Caco-2 (cell line): Measurements from ENCODE around the gene ITGA2B. TPM values are rescaled to one million over a fixed set of nuclear protein-coding genes. Genes with fewer than 3 reads are reported as not detected.

ENCODE experiments used
- BruUV-seq: library from RNA; stranded (reverse); fragments of 400-500 nt; replicated peaks from 2 replicates; lab custom pipeline; 2021; lab: Mats Ljungman, UMichigan
- CTCF ChIA-PET: fragments of 300-600 bp; sonication (Branson Sonifier 250); formaldehyde crosslinking; loops from one replicate; lab custom pipeline; 2022; ENCODE audit warnings: antibody characterized with exemption; lab: Charles Lee
- POLR2A ChIA-PET: fragments of 300-600 bp; sonication (Branson Sonifier 250); formaldehyde crosslinking; loops from one replicate; lab custom pipeline; 2022; ENCODE audit warnings: antibody characterized with exemption; lab: Charles Lee
- DNase-seq, 2 experiments: peaks; one replicate each; pipeline versions ENCODE4 v3.0.0 to v3.0.0-alpha.2; 2020 to 2022
- H3K27me3 ChIP-seq: replicated peaks from 2 replicates; pipeline ENCODE4 v1.6.0; 2011; ENCODE audit warnings: low read length; ENCODE audit not compliant: control insufficient read depth, insufficient read depth
- H3K36me3 ChIP-seq: 2 replicates; pipeline ENCODE4 v1.5.1; 2011; ENCODE audit warnings: low read length; ENCODE audit not compliant: control insufficient read depth, insufficient read depth
- H3K4me1 ChIP-seq: fragments of 250-450 bp; sonication (Bioruptor Pico); 2 replicates; pipeline ENCODE4 v1.5.1; 2020; ENCODE audit warnings: mild to moderate bottlenecking
- H3K4me3 ChIP-seq: 2 replicates; pipeline ENCODE4 v1.5.1; 2011; ENCODE audit warnings: low read depth, mild to moderate bottlenecking, control low read depth, low read length
- H3K9me3 ChIP-seq: fragments of 250-450 bp; sonication (Bioruptor Pico); 2 replicates; pipeline ENCODE4 v1.5.1; 2020; ENCODE audit warnings: mild to moderate bottlenecking, moderate library complexity
- H3K27ac Mint-ChIP-seq: one replicate; pipeline ENCODE4 v1.8.0; 2022; ENCODE audit warnings: mixed read lengths; ENCODE audit not compliant: unreplicated experiment
- H3K27me3 Mint-ChIP-seq: one replicate; pipeline ENCODE4 v1.8.0; 2022; ENCODE audit warnings: mixed read lengths; ENCODE audit not compliant: insufficient read depth, unreplicated experiment
- H3K36me3 Mint-ChIP-seq: one replicate; pipeline ENCODE4 v1.8.0; 2022; ENCODE audit warnings: mild to moderate bottlenecking, mixed read lengths; ENCODE audit not compliant: insufficient read depth, unreplicated experiment
- H3K4me1 Mint-ChIP-seq: one replicate; pipeline ENCODE4 v1.8.0; 2022; ENCODE audit warnings: low read depth, mixed read lengths; ENCODE audit not compliant: unreplicated experiment
- H3K4me3 Mint-ChIP-seq: one replicate; pipeline ENCODE4 v1.8.0; 2022; ENCODE audit warnings: mild to moderate bottlenecking, moderate library complexity, mixed read lengths; ENCODE audit not compliant: unreplicated experiment
- H3K9me3 Mint-ChIP-seq: one replicate; pipeline ENCODE4 v1.8.0; 2022; ENCODE audit warnings: mixed read lengths; ENCODE audit not compliant: unreplicated experiment
- CTCF ChIP-seq, 2 experiments: fragments of 200-600 bp in 1 of 2; IDR thresholded peaks; 1 replicate in 1 of 2; 2 replicates in 1 of 2; pipeline versions ENCODE4 v1.5.1 to v1.8.0; 2011 to 2022; ENCODE audit warnings: antibody characterized with exemption in 1 of 2, control low read depth in 1 of 2, inconsistent platforms in 1 of 2, low read depth in 1 of 2, low read length in 1 of 2, mild to moderate bottlenecking in 1 of 2, moderate library complexity in 1 of 2; ENCODE audit not compliant: insufficient read depth in 1 of 2, severe bottlenecking in 1 of 2, unreplicated experiment in 1 of 2
- intact Hi-C: fragments of 100-400 bp; cut with micrococcal nuclease; formaldehyde crosslinking; loops from one replicate; pipeline ENCODE4 v1.10.0; 2022; ENCODE audit not compliant: unreplicated experiment
- total RNA-seq: library from RNA; stranded (reverse); gene quantifications from 2 replicates; pipeline ENCODE4 v1.2.3, GENCODE V29; 2022

ITGA2B gene
- total RNA-seq, 1 experiment from 2014 or later, result 6.9 TPM

GRCh38 chr17:44385287-44386181 is 3.9 kb downstream of the ITGA2B start:
- CTCF ChIA-PET, result interaction anchor here (0.6 to 1.7 kb wide), 13 partner anchors 9 to 316 kb away, joined by 3 to 12 read pairs (median 5); partner anchors contain the start of gene FAM171A2
- peak overlapping the region; percentile 59 for H3K27ac Mint-ChIP-seq

GRCh38 chr17:44384823-44385286 is 4.6 kb downstream of the ITGA2B start:
- Mint-ChIP-seq H3K36me3 (no peaks in the 10 kb centered on the region), H3K27ac (peak overlapping the region; percentile 59), H3K4me3 (peak overlapping the region; percentile 73), H3K27me3 (peaks cover 5% of the 10 kb centered on the region), H3K4me1 (no peaks in the 10 kb centered on the region), H3K9me3 (no peaks in the 10 kb centered on the region)
- CTCF ChIA-PET, result interaction anchor here (0.7 to 1.7 kb wide), 9 partner anchors 9 to 203 kb away, joined by 3 to 12 read pairs (median 7); partner anchors contain the start of gene FAM171A2
- no peaks in the 10 kb centered on the region for H3K27me3 ChIP-seq
- H3K4me3 ChIP-seq, result peak overlapping the region; percentile 58
- DNase-seq, result no peak
- no peaks in the 10 kb centered on the region for H3K36me3 ChIP-seq
- BruUV-seq, result no TSS peak
- H3K9me3 ChIP-seq, result no peaks in the 10 kb centered on the region
- TF ChIP-seq CTCF (IDR thresholded peaks at IDR 0.05; ENCODE audit: insufficient read depth in 1 of 2, low read depth in 1 of 2, low read length in 1 of 2, severe bottlenecking in 1 of 2, unreplicated experiment in 1 of 2), result no peak
- POLR2A ChIA-PET, result interaction anchor here (0.8 kb wide), 1 partner anchor 305 kb away, joined by 3 read pairs; the partner anchor contains the start of gene CCDC43
- intact Hi-C loops, result no loop called here
- no peaks in the 10 kb centered on the region for H3K4me1 ChIP-seq

More at GRCh38 chr17:44385287-44386181, 3.9 kb downstream of the ITGA2B start:
- Histone ChIP-seq H3K27me3 (no peaks in the 10 kb centered on the region), H3K36me3 (no peaks in the 10 kb centered on the region), H3K4me3 (peak overlapping the region; percentile 58), H3K4me1 (0 out of 2 replicates have a peak, but pooled peaks cover under 1% of the 10 kb centered on the region), H3K9me3 (no peaks in the 10 kb centered on the region)
- H3K4me1 Mint-ChIP-seq, result no peaks in the 10 kb centered on the region
- POLR2A ChIA-PET, result interaction anchor here (0.6 to 0.8 kb wide), 4 partner anchors 166 to 1339 kb away, joined by 3 to 4 read pairs (median 4); partner anchors contain the start of genes CCDC43 and HDAC5
- peak; percentile 94 for DNase-seq
- no peaks in the 10 kb centered on the region for H3K9me3 Mint-ChIP-seq
- H3K4me3 Mint-ChIP-seq, result peak overlapping the region; percentile 73
- TSS peak; percentile 62 for BruUV-seq
- intact Hi-C loops, result no loop called here
- peak; percentile 41 to 44 for TF ChIP-seq CTCF (IDR thresholded peaks at IDR 0.05; ENCODE audit: insufficient read depth in 1 of 2, low read depth in 1 of 2, low read length in 1 of 2, severe bottlenecking in 1 of 2, unreplicated experiment in 1 of 2)
- no peaks in the 10 kb centered on the region for H3K36me3 Mint-ChIP-seq
- peaks cover 5% of the 10 kb centered on the region for H3K27me3 Mint-ChIP-seq

- no peaks in the 10 kb centered on the region for H3K27me3 ChIP-seq
- CTCF ChIA-PET, result interaction anchor here (1.2 to 1.7 kb wide), 4 partner anchors 8 to 203 kb away, joined by 3 to 12 read pairs (median 6); partner anchors contain the start of gene FAM171A2
- H3K27ac Mint-ChIP-seq, result peak overlapping the region; percentile 59
- H3K4me1 Mint-ChIP-seq, result no peaks in the 10 kb centered on the region
- no peaks in the 10 kb centered on the region for H3K36me3 ChIP-seq
- TF ChIP-seq CTCF (IDR thresholded peaks at IDR 0.05; ENCODE audit: insufficient read depth in 1 of 2, low read depth in 1 of 2, low read length in 1 of 2, severe bottlenecking in 1 of 2, unreplicated experiment in 1 of 2), result no peak
- BruUV-seq, result no TSS peak
- POLR2A ChIA-PET, result interaction anchor here (0.8 kb wide), 1 partner anchor 305 kb away, joined by 3 read pairs; the partner anchor contains the start of gene CCDC43
- peak overlapping the region; percentile 58 for H3K4me3 ChIP-seq
- intact Hi-C loops, result no loop called here
- H3K4me1 ChIP-seq, result no peaks in the 10 kb centered on the region
- H3K9me3 Mint-ChIP-seq, result no peaks in the 10 kb centered on the region
- no peak for DNase-seq
- no peaks in the 10 kb centered on the region for H3K36me3 Mint-ChIP-seq
- peak overlapping the region; percentile 73 for H3K4me3 Mint-ChIP-seq
- peaks cover 5% of the 10 kb centered on the region for H3K27me3 Mint-ChIP-seq
- no peaks in the 10 kb centered on the region for H3K9me3 ChIP-seq
Measured at GRCh38 chr17:44384281-44384822, 5.1 kb downstream of the ITGA2B start.
